Measurements from ENCODE around the gene PEDS1.
"Not testable (repeated sequence)": the region's sequence is repeated elsewhere in the genome, so short reads cannot be mapped to it uniquely, and the experiment has no call there.

Gene PEDS1

DNA sequence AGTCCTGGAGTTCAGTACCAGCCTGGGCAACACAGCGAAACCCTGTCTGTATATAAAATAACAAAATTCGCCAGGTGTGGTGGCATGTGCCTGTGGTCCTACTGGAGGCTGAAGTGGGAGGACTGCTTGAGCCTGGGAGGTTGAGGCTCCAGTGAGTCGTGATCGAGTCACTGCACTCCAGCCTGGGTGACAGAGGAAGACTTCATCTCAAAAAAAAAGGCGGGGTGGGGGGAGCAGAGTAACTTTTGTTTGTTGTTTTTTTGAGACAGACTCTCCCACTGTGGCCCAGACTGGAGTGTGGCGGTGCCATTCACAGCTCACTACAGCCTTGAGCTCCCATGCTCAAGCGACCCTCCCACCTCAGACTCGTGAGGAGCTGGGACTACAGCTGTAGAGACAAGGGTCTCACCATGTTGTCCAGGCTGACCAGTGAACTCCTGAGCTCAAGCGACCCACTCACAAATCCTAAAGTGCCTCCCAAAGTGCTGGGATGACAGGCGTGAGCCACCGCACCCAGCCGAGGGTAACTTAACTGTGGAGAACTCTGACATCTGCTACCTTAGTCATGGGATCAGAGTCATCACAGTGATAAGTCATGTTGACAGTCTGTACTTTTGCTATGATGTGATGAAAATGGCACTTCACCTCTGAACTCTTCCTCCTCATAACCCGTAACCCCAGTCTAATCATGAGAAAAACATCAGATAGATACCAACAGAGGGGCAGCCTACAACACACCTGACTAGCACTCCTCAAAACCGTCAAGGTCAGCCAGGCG lies 16.5 kb downstream of the PEDS1 start:
- no peak for DNase-seq (ENCODE audit: insufficient read length, low spot score)
- no peak for FAIRE-seq

DNA sequence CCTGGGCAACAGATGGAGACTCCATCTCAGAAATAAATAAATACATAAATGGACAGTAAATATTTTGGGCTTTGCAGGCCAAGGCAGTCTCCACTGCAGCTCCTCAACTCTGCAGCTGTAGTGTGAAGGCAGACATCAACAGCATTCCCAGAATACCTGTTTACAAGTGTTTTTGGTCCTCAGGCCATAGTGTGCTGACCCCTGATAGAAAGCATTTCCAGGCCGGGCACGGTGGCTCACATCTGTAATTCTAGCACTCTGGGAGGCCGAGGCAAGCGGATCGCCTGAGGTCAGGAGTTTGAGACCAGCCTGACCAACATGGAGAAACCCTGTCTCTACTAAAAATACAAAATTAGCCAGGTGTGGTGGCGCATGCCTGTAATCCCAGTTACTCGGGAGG lies 18.4 kb downstream of the PEDS1 start:
- DNase-seq (ENCODE audit: insufficient read length, low spot score); FAIRE-seq: not testable (repeated sequence)

DNA sequence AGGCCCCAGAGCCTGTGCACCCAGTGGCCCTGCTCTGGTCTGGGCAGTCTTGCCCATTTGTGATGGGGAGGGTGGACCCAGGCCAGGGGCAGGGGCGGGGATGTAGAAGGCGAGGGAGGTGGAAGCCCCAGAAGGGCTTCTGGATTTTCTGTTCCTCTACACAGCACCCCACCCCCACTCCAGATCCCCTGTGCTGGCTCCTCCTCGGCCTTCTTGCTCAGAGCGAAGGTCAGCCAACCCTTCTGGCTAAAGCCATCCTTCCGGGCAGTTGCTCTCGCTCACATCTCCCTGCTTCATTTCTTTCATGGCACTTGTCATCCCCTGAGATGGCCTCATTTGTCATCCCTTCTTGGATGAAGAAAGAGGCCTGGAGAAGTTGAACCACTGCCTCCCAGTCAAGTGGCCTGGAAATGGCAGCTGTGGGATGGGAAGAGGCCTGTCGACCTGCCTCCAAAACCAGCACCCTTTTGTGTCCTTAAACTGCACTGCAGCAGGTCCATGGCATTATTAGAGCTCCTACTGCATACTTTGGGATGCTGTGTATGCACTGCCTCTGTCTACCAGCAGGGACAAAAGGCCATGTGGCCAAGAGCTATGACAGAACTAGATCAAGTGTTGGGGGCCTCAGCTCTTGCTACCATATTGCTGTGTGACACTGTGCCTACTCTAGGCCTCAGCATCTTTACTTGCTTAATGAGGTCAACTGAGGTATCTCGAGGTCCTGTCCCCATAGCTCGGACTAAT lies 19.9 kb downstream of the PEDS1 start:
- FAIRE-seq (no peak), DNase-seq (ENCODE audit: insufficient read length, low spot score) (no peak)

DNA sequence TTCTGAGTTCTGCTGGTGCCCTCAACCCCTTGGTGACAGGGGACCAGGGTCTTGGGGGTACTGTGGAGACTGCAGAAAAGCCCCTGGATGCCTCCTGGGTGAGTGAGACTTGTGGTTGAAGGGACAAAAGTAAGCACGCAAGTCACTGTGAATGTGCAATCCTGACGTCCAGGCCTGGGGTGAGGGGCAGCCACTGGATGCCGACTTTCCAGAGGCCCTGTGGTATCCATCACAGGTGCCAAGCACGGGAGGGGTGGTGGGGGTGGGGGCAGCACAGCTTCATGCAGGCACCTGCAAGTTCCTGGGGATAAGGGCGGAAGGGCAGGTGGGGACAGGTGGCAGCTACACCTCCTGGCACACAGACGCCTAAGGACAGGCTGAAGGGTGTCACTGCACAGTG lies 20.5 kb downstream of the PEDS1 start:
- no peak for FAIRE-seq
- no peak for DNase-seq (ENCODE audit: insufficient read length, low spot score)

DNA sequence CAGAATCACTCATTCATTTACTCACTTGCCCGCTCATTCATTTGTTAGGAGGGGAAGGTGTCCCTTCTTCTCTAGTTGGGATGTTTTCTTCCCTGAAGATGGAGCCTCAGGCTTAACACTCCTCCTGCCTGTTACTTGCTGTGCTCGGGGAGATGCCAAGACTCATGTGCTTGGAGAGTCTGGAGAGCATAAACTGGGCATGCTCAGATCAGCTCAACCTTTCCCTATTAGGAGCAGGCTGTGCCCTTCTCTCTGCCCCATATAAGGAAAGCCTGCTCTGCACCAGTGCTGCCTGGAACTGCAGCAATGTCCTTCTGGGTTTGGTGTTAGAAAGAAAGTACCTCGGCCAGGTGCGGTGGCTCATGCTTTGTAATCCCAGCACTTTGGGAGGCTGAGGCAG lies 22.5 kb downstream of the PEDS1 start:
- no peak for DNase-seq (ENCODE audit: insufficient read length, low spot score)
- FAIRE-seq: no peak

DNA sequence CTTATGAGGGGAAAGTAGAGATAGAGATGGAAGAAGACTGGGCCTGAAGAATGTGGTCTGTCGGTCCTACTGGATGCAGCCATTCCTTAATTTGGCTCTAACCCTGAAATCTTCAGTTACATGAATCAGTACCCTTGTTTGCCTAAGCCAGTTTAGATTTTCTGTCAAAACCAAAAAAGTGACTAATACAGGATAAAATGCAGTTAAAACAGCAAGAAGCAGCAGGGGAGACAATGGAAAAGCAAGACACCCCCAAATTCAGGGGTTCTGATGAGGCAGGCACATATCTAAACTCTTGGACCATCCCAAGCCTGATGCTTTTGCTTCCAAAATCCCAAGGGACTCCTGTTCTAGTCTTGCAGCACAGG lies 23.2 kb downstream of the PEDS1 start:
- no peak for DNase-seq (ENCODE audit: insufficient read length, low spot score)
- FAIRE-seq: no peak

DNA sequence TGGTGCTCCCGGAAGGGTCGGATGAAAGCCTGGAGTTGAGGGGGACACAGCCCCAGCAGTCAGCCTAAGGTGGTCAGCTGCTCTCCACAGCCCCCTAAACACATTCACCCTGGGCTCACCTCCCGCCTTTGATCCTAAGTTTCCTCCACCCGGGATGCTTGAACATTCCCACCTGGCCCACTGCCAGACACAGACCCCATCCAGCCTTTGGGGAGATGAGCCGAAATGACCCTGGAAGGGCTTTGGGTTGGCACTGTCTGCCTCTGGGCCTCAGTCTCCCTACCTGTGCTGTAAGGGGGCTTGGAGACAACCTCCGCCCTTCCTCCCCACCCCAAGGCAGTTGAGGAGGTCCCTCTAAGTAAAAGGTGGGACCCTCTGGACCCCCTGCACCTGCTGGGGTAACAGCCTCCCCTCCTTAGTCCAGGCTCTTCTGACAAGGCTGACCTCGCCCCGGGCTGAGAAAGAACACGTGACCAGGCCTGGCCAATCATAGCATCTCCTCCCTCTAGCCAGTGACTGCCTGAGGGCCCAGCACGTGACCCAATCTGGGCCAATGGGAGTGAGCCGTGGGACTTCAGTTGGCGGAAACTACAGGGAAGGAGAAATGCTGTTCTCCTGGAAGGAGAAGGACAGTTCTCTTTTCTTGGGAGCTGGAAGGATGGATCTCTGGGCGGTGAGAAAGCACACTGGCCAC lies 23.7 kb downstream of the PEDS1 start:
- FAIRE-seq (no peak), DNase-seq (ENCODE audit: insufficient read length, low spot score) (no peak)

DNA sequence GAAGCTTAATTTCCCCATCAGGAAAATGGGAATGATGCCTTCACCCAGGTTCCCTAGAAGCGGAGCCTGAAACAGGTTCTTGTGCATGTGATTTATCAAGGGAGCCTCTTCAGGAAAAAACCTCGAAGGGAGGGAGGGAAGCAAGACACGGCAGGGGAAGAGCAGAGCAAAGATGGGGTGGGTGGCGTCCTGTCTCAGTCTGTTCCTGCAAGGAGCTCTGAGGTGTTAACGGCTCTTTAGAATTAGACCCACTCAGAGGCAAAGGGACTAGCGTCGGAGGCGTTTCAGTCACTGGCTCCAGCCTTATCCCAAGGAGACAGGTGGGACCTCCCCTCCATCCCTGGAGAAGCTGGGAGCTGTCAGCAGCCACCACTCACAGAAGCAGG lies 25.0 kb downstream of the PEDS1 start:
- DNase-seq (ENCODE audit: insufficient read length, low spot score) (no peak), FAIRE-seq (no peak)

DNA sequence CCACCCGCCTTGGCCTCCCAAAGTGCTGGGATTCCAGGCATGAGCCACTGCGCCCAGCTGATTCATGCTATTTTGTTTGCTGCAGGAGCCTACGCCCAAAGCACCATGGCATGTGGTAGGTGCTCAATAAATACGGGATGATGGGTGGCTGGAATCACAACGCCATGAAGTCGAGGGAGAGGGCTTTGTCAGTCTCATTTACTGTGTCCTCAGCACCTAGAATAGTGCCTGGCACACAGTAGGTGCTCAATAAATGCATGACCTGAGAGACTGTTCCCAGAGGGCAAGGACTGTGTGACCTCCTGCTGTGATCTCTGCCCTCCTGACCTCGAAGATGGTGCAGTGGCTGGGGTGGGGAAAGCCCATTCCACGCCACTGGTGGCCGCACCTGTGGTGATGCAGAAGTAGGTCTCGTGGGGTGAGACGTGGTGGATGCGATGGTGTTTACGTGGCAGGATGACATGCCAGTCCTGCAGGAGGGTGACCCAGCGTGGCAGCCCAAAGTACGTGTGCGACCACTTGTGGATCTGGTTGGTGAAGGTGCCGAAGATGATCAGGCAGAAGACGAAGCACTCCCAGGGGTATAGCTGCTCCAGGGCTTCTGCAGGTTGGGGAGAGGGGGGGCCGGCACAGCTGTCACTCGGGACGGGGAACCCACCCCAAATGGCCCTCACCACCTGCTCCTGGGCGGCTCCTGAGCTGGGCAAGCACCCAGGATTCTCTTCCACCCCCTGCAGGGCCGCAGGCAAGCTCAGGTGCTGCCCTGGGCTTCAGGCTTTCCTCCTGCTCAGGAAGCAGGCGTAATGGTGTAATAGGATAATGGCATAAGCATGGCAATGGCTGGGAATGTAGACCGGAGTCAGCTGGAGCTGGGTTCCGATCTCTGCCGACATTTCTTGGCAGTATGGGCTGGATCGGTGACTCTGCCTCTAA lies 25.7 kb downstream of the PEDS1 start:
- DNase-seq (ENCODE audit: insufficient read length, low spot score): no peak
- no peak for FAIRE-seq

DNA sequence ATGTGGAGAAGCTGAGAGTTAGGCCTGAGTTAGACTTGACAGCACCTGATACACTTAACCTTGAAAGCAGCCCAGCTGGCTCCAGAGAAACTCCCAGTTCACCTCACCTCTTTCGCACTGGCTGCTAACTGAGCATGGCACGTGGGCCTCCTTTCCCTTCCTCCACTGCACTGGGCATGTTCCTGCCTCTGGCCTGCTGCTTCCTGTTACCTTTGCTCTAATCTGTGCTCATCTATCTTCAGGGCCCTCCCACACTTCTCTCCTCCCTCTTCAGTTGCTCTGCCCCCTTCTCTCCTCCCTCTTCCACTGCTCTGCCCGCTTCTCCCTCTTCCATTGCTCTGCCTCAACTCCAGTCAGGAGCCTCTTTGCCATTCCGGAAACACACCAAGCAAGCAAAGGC lies 26.9 kb downstream of the PEDS1 start:
- DNase-seq (ENCODE audit: insufficient read length, low spot score) (no peak), FAIRE-seq (no peak)

DNA sequence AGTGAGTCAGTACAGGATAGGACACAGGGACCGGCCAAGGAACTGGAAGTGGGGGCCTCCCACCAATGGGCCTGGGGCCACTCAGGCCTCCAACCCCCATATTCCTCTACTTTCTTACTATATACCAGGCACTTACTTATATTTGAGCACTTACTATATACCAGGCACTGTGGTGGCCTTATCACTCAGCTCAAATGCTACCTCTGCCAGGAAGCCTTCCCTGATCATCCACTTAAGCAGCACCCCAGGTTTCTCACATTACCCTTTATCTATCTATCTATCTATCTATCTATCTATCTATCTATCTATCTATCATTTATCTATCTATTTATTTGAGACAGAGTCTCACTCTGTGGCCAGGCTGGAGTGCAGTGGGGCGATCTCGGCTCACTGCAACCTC lies 28.2 kb downstream of the PEDS1 start:
- no peak for DNase-seq (ENCODE audit: insufficient read length, low spot score)

DNA sequence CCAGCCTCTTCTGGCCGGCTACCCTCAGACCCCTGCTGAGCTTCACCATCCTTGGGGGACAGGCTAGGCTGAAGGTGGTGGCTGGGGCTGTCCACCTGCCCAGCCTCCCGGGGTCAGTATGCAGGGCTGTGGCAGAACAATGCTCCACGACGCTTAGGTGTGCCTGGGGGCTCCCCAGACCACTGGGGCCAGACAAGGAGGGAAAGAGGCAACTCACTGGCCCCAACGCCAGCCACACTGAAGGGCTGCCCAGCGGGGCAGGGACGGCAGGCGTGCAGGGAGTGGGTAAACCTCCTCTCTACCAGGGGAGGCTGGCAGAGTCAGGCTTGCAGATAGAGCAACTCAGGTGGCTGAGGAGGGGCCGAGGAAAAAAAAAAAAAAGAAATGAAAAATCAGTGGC lies 29.0 kb downstream of the PEDS1 start:
- no peak for DNase-seq (ENCODE audit: insufficient read length, low spot score)
- no peak for FAIRE-seq

More for the DNA sequence above, 28.2 kb downstream of the PEDS1 start:
- FAIRE-seq: no peak

DNA sequence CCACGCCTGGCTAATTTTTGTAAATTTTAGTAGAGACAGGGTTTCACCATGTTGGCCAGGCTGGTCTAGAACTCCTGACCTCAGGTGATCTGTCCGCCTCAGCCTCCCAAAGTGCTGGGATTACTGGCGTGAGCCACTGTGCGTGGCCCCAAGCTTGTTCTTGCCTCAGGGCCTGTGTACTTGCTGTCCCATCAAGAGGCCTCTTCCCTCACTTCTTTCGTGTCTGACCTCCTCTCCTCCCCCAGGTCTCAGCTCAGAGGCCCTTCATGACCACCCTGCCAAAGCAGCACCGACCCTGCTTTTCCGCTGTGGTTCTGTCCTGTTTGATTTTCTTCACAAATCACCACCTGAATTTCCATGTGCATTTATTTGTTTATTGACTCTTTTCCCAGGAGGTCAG lies 30.1 kb downstream of the PEDS1 start:
- FAIRE-seq: no peak
- no peak for DNase-seq (ENCODE audit: insufficient read length, low spot score)

DNA sequence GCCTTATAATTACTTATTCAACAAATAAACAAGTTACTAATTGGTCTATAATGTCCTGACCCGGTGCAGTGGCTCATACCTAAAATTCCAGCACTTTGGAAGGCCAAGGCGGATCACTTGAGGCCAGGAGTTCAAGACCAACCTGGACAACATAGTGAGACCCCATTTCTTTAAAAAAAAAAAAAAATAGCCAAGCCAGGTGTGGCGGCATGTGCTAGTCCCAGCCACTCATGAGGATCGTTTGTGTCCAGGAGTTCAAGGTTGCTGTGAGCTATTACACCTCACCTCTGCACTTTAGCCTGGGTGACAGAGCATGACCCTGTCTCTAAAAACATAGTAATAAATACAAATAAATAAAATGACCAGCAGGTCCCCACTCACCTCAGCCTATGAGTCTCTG lies 30.8 kb downstream of the PEDS1 start:
- no peak for DNase-seq (ENCODE audit: insufficient read length, low spot score)
- FAIRE-seq: no peak

DNA sequence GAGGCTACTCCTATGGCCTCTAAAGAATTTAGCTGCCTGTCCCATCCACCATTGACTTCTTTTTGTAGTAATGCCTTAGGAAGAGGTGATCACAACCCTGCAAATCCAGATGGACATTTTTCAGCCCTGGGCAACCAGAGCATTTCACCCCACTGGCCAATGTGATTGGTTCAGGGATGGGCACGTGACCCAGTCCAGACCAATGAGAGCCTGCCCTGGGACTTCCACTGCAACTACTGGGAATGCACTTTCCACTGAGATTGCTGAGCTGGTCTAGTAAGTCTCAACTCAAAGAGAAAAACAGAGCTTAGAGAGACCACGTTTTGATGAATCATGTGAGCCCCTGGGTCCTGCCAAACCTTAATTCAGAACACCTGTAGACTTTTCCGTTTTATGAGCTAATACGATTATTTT lies 31.7 kb downstream of the PEDS1 start:
- DNase-seq (ENCODE audit: insufficient read length, low spot score) (no peak), FAIRE-seq (no peak)

DNA sequence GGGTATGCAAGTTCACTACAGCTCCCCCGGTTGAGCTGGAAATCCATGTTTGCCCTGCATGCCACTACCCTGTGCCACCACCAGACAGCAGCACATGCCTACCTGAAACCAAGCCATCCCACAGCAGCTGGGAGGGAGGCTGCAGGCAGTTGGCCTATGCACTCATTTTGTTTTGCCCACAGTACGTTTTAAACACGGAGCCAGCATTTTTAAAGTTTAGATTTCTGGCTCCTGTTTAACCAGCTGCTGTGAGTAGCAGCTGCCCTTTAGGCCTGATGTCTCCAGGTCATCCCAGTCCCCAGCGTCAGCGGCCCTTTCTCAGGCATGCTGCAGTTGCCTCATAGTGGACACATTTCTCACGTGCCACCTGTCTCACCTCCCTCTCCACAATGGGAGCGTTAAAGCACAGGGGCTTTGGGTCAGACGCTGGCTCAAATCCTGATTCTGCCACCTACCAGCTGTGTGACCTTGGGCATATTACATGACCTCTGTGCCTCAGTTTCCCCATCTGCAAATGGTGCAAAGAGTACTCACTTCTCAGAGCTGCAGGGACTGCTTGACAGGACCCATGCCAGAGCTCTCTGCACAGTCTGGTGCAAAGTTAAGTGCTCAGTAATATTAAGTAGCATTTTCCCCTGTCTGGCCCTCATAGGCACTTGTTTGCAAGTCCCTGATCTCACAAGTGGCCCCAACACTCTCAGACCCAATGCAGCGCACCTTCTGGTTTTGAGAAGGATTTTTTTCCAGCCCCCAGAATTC lies 32.4 kb downstream of the PEDS1 start:
- no peak for FAIRE-seq
- DNase-seq (ENCODE audit: insufficient read length, low spot score): no peak

DNA sequence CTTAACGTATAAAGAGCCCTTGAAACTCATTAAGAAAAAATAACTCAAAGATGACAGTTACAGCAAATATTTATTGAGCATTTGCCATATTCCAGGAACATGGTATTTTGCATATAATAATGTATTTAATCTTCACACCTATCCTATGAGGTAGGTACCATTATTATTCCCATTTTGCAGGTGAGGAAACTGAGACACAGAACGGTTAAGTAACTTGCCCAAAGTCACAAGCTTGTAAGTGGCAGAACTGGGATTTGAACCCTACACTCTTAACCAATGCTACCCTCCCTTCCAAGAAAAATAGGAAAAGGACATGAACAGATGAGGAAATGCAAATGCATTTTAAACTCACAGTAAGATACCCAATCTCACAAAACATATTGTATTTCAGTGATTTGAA lies 35.3 kb downstream of the PEDS1 start:
- DNase-seq (ENCODE audit: insufficient read length, low spot score): no peak
- no peak for FAIRE-seq

DNA sequence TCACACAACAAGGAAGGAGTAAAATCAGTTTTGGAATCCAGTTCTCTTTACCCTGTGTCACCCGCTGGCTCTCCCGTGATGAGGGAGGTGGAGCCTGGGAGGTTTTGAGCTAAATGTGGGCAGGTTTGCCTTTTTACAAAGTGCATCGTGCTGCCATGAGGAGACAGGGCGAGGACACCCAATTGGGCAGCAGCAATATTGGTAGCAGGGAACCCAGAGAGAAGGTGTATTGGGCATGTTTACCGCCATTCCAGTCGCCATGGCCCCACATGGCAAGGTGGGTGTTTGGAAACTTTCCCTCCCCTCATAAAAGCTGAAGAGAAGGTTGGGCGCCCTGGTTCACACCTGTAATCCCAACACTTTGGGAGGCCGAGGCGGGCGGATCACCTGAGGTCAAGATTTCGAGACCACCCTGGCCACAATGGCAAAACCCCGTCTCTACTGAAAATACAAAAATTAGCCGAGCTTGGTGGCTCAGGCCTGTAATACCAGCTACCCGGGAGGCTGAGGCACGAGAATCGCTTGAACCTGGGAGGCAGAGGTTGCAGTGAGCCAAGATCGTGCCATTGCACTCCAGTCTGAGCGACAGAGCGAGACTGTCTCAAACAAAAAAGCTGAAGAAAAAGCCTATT lies 37.0 kb downstream of the PEDS1 start:
- DNase-seq (ENCODE audit: insufficient read length, low spot score): no peak
- FAIRE-seq: no peak

DNA sequence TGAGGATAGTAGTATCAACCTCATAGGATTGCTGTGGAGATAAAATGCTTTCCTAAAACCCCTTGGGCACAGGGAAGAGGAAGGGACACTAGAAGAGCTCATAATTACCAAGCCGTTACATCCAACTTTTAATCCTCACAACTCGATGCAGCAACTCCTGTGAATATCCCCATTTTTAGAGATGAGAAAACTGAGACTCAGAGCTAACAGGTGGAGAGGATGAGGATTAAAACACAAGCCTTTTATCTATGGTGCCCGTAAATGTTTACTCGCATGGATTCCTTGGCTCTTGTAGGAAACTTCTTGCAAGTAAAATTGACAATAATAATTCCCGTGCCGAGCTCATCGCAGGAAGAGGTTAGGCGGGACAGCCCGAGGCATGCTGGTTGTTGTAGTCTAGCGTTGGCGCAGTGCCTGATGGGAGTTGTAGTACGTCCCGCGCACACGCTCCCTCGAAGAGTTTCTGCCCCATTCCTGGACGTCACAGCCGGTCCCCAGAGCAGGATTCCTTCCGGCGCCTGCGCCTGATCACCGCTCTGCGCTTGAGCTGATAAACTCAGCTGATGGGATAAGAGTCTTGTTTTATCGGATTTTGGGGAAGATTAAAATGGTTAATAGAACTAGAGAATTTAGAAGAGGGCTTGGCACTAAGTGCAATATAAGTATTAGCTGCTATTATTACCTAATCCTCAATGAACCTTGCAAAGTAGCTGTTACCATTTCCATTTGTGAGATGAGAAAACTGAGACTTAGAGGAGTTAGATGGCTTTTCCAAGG lies 37.7 kb downstream of the PEDS1 start:
- FAIRE-seq (peak; percentile 84), DNase-seq (ENCODE audit: insufficient read length, low spot score) (peak; percentile 86)
